ENCODE data around the gene CCR1.

GRCh38 chr3:46187341-46187700, 20.8 kb downstream of the CCR1 start:
- no peak for TF ChIP-seq ZNF555 (tag by site-specific recombination; conservative IDR thresholded peaks at IDR 0.05)
- no peak for TF ChIP-seq ZBTB44 (tag by site-specific recombination; IDR thresholded peaks at IDR 0.05)
- no peak for TF ChIP-seq ZNF513 (tag by site-specific recombination; IDR thresholded peaks at IDR 0.05)
- TF ChIP-seq PBX3 (CRISPR knock-in tag; IDR thresholded peaks at IDR 0.05), result no peak
- no peak for TF ChIP-seq ZNF350 (tag by site-specific recombination; IDR thresholded peaks at IDR 0.05)
- no peak for TF ChIP-seq YY1 (tag by site-specific recombination; IDR thresholded peaks at IDR 0.05)
- no peak for TF ChIP-seq REST (tag by site-specific recombination; IDR thresholded peaks at IDR 0.05)
- TF ChIP-seq CTCF (tag by site-specific recombination; IDR thresholded peaks at IDR 0.05), result no peak
- TF ChIP-seq ZIC2 (tag by site-specific recombination; IDR thresholded peaks at IDR 0.05), result no peak
- TF ChIP-seq ZBTB7A (tag by site-specific recombination; IDR thresholded peaks at IDR 0.05; ENCODE audit: low read depth), result no peak
- no peak for TF ChIP-seq ZNF274 (IDR thresholded peaks at IDR 0.05; ENCODE audit: low read length)
- no peak for TF ChIP-seq ZNF274 (tag by site-specific recombination; IDR thresholded peaks at IDR 0.05; ENCODE audit: borderline replicate concordance)
- no peak for TF ChIP-seq ZNF214 (tag by site-specific recombination; IDR thresholded peaks at IDR 0.05; ENCODE audit: borderline replicate concordance)
